ENCODE measurements around the gene C15orf39.
"Not testable (repeated sequence)": the region's sequence is repeated elsewhere in the genome, so short reads cannot be mapped to it uniquely, and the experiment has no call there.

C15orf39 gene

DNA sequence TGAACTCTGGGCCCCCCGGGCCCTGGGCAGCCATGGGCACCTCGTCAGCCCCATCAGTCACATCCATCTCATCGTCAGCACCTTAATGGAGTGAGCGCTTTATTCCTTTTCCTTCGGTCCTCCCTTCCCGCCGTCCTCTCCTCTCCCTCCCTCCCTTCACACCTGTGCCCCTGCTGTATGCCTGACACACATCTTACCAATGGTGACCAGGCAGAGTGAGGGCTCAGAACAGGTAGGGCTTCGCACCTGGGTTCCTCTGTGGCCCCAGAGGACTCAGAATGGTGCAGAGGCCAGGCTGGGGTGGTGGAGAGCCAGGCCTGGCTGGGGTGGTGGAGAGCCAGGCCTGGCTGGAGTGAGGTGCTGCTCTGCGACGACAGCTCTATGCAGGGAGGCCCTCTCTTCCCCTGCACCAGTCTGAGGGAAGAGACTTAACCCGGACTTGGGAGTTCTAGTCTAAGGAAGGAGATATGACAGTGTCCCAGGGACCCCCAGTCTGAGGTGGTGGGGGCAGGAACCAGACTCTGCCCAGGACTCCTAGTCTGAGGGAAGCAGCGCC lies 11.6 kb downstream of the C15orf39 start:
- FAIRE-seq = no peak

DNA sequence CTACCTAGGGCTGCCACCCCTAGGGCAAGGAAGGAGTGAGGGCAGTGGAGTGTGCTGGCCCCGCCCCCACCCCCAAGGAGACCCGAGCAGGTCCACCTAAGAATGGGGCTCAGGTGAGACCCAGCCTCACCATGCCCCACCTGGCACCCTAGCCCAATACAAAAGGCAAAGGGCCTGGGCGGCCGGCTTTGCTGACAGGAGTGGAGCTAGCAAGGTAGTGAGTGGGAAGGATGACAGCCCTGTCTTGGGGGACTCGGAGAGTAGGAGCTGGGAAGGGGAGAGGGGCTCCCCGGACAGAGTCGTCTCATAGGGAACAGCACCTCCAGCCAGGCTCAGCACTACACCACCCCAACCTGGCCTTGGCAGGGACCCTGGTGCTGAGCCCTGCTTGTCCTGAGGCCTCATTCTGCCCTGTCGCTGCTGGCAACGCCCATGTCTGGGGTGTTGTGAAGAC lies 12.1 kb downstream of the C15orf39 start:
- FAIRE-seq = no peak

DNA sequence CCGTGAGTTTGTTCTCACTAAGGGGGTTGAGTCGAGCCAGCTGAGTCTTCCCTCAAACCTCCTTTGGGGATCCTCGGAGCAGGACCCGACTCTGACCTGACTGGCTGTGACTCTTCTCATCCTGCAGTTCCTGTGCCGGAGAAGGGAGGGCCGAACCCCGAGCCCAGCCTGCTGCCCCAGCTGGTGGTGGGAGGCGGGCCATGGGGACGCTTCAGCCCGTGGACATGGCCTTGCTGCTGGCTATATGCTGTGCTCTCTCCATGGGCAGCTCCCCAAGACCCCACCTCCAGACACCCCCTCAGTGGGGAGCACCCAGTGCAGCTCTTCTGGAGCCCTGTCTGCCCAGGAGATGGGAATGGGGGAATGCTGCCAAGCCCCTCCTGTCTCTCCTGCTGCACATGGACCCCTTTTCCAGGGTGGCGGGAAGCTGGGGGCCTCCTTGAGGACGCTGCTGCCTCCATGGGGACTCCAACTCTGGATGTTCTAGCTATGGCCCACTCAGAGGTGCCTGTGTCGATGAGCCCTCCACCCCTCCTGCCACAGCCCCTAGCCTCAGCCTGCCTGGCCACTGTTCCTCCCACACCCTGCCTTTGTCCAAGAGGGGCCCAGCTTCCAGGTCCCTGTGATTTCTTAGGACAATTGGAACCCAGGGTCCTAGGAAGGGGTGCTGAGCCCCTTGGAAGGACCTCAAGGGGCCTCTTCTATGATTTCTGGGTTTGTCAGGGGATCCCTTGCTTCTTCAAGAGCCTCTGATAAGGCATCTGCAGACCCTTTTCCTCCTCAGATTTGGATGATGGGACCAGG lies 12.8 kb downstream of the C15orf39 start:
- FAIRE-seq = no peak

GRCh38 chr15:75215107-75216004 lies 13.7 kb downstream of the C15orf39 start:
- FAIRE-seq = no peak

DNA sequence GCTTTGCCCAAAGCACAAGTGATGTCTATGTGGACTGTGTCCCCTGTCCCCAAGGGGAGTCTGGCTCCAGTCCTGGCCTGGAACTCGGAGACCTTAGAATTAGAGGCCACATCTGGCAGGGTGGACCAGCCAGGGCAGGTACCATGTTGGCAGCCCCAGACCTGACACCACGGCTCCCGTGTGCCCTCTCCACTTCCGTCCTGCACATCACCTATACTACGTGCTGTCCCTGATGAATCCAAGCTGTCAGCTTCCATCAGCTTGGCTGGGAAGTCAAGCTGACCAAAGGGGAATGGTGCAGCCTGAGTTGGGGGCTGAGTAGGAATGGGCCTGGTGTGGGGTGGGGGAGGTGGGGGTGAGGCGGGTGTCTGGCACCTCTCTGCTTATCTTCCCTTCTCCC lies 15.3 kb downstream of the C15orf39 start:
- no peak for FAIRE-seq

- FAIRE-seq = not testable (repeated sequence)
Observed at GRCh38 chr15:75217574-75217973, 15.9 kb downstream of the C15orf39 start.

- not testable (repeated sequence) for FAIRE-seq
Observed at GRCh38 chr15:75219507-75219929, 17.8 kb downstream of the C15orf39 start.

- FAIRE-seq = no peak
Observed at GRCh38 chr15:75223688-75224087, 22.0 kb downstream of the C15orf39 start.

DNA sequence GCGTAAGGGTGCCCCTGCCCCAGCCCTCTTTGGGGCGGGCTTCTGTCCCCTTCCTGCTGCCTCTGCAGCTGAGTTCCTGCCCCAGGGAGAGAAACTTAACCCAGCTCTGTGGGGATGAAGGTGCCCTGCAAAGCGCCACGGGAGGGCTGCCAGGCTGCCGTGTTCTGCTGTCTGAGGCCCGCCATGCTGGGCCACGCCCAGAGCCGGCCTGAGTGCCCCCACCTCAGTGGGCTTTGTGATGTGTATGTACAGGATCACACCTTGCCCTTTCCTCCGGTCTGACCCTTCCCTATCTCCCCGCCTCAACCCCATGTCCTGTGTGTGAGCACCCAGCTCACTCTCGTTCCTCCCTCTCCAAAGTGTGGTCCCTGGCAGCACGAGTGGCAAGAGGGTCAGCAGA lies 22.6 kb downstream of the C15orf39 start:
- no peak for FAIRE-seq

- not testable (repeated sequence) for FAIRE-seq
Observed at GRCh38 chr15:75225102-75225836, 23.6 kb downstream of the C15orf39 start.

GRCh38 chr15:75225951-75226732 lies 24.5 kb downstream of the C15orf39 start:
- no peak for FAIRE-seq

- not testable (repeated sequence) for FAIRE-seq
Observed at GRCh38 chr15:75227112-75227511, 25.4 kb downstream of the C15orf39 start.

DNA sequence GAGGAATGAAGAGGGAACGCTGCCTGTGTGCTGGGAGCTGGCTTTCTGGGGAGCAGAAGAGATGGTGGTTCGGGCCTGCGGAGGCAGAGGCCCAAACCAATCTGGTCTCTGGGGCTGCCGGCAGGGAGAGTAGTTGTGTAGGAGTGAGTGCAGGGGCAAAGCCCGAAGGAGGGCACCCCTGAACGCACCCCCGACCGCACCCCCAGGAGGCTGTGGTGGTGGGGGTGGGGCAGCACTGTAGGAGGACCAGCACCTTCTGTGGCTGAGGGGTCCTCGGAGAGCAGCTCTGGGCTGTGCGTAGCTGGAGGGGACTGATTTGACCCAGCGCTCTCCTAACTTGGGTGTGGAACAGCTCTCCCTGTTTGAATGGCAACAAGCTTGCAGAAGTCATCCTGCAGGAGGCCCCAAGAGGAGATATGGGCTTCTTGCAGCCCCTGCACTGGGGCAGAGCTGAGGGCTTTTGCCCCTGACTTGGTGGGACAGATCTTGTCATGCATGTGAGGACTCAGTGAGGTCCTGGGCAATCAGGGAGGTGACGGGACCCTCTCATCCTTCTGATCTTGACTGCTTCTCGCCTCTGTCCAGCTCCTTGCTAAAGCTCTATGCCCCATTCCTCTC lies 26.1 kb downstream of the C15orf39 start:
- no peak for FAIRE-seq

GRCh38 chr15:75228787-75229186 lies 27.1 kb downstream of the C15orf39 start:
- FAIRE-seq = no peak

DNA sequence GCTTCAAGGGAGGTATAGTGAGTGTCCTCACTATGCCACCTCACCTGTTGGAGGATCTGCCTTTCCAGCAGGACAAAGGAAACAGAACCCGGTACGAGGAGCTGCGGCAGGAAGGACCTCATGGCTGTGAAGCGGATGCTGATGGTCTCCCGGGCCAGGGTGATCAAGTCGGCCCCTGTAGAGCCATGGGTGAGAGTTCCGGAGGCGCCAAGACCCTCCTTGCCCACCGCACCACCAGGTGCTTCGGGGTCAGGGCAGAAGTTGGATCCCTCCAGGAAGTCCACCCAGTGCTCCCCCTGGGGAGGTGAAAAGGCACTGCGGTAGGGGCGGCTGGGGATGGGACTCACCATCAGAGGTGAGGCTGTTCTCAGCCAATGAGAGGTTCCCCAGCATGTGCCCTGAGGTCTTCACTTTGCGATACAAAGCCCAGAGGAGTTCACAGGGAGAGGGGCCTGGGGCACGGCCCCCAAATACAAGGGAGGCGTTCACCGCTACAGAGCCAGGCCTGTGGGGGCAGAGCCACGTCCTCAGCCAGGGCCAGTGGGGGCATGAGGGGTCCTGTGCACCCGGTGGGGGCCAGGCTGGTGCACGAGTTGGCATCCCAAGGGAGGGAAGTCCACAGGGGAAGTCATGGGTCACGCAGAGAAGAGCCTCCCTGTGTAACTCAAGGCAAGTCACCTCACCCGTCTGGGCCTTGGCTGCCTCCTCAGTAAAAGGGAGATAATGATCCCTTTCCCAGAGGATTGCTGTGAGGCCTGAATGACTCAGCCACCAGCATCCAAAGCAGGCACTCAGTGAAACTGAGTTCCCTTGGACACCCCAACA lies 27.7 kb downstream of the C15orf39 start:
- no peak for FAIRE-seq

- no peak for FAIRE-seq
Observed at GRCh38 chr15:75230016-75230343, 28.3 kb downstream of the C15orf39 start.

DNA sequence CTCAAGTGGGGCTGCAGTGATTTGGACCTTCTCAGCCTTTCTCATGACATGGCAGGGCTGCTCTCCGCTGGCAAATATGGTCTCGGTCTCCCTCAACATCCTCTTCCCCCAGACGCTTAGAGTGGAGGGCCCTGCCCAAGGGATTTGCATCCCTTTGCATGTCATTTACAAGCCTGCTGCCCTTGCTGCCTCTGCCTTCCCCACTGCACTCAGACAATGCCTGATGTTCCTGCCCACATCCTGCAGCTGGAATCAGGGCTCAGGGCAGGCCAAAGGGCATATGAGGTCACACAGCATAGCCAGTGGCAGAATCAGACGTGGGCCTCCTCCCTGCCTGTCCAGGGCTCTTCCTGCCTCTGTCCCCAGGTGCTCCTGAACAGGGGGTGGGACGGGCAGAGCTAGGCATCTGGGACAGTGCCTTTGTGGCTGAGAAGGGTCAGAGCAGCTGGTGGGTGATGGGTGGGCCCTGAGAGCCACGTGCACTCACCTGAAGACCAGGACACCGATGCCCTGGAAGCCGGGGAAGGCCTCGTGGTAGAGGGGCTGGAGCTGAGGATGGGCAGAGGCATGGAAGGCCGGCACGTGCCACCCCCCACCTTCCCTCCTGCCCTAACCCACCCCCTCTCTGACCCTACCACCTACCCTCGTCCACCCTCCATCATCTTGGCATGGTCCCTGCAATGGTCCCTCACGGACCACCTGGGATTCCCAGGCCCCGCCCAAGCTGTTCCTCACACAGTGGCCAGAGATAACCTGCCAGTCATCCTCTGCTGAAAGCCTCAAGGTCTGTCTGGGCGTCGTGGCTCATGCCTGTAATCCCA lies 29.1 kb downstream of the C15orf39 start:
- no peak for FAIRE-seq

DNA sequence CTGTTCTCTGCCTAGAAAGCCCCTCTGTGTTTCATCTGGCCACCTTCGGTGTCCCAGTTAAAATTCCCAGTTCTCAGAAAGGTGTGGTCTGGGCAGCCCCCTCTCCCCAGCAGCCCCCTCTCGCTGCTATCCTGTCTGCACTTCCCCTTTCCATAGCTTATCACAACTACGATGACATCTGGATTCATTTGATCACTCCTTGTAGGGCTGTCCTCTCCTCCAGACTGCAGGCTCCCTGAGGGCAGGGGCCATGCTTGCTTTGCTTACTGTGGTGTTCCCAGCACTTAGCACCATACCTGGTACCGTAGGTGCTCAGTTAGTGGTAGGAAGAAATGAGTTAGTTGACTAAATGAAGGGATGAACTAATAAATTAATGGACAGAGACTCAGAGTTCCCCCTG lies 30.2 kb downstream of the C15orf39 start:
- no peak for FAIRE-seq

DNA sequence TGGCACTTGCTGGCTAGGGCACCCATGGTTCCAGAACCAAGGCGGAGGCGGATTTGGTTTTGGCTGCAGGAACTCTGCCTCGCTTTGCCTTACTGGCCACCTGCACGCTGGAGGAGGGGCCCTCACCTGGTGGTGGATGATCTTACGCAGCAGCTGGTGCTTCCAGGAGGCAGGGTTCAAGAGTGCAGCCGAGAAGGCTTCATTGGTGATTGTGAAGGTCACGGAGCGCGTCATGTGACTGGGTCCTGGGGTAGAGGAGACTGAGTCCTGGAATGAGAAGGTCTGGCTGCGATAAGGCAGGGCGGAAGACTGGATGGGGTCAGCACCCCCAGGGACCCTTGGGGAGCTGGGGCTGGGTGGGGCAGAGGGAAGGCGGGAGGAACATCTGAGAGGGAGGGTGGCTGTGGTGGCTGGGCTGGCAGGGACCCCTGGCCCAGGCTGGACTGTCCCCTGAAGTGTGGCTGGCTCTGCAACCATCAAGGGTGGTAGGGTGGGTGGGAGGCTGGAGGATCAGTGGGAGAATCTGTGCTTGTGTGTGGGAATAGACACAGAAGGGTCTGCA lies 30.7 kb downstream of the C15orf39 start:
- FAIRE-seq = no peak
